Nucleus accumbens (tissue), 56 donors: ENCODE measurements around the gene MYEF2.

Experiments
- DNase-seq, 56 donors: peaks; one replicate each; lab custom pipeline; 2025; lab: John Stamatoyannopoulos, UW

Gene MYEF2

DNA sequence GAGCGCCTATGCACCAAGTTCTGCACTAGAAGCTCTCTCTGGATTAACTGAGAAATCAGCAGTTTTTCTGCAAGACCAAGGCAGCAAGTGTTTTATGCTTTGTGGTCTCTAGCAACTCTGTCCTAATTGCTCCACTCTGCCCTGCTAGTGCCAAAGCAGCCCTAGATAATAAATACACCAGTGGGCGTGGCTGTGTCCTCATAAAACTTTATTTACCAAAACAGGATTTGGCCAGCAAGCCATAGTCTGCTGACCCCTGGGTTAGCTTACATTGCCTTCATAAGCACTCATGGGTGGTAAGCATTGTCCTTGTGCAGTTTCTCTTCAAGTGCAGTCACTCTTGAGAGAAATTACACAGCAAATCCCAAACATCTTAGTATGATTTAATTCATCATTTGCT lies 88.0 kb downstream of the MYEF2 start:
- DNase-seq = no peak

GRCh38 chr15:48089702-48090101 lies 88.4 kb downstream of the MYEF2 start:
- no peak for DNase-seq

GRCh38 chr15:48087844-48088243 lies 90.3 kb downstream of the MYEF2 start:
- DNase-seq = no peak

- DNase-seq = no peak
Observed at GRCh38 chr15:48086576-48086975, 91.5 kb downstream of the MYEF2 start.

GRCh38 chr15:48086133-48086532 lies 92.0 kb downstream of the MYEF2 start:
- DNase-seq = no peak

DNA sequence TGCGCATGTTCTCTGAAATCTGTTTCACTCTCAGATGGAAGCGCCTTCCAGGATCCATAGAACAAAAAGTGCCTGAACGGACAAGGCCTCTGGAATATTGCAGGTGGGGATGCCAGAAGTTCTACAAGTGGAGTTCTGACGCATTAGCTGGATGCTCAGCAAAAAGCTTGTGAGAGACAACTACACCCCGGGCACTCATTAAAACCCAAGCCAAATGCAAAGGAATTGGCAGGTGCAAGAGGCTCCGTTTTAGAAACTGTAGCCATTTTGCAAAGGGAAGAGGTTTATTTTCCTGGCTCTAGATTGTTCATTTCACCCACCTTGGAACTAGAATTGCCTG lies 92.5 kb downstream of the MYEF2 start:
- peak in 2 of 56 donors; percentile 5 to 16 for DNase-seq

GRCh38 chr15:48084759-48085590 lies 93.1 kb downstream of the MYEF2 start:
- DNase-seq = peak in 1 of 56 donors; percentile 1
